ENCODE measurements around the gene BRCC3. TPM values are rescaled to one million over a fixed set of nuclear protein-coding genes. Genes with fewer than 3 reads are reported as not detected.

BRCC3 gene
- total RNA-seq, 1 donor from 2014 or later, result 10.0 TPM

DNA sequence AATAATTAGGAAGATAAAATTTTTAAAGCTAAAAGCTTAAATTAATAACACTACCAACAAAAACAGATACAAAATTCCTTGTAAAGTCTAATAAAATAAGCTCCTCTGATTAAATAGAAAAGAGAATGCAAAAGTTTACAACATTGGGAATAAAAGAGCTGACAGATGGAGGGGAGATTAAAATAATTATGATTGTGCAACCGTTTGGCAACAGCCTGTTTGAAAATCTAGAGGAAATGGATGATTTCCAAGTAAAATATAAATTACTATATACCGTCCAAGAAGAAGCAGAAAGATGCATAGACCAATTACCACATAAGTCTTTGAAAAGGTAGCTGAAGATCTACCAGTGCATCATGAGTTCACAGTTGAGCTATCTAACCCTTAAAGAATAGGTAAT is 98.6 kb downstream of the BRCC3 start:
- Histone ChIP-seq H3K4me3 (ENCODE audit: low read depth, low read length) (no peak overlapping the region), H3K36me3 (ENCODE audit: control insufficient read depth, insufficient read depth, low read length) (no peaks in the 10 kb centered on the region), H3K27me3 (ENCODE audit: control insufficient read depth, insufficient read depth, low read length) (no peaks in the 10 kb centered on the region)
- no peak for DNase-seq (ENCODE audit: low read depth)
- no peak for FAIRE-seq
- TF ChIP-seq, protein P1, sequence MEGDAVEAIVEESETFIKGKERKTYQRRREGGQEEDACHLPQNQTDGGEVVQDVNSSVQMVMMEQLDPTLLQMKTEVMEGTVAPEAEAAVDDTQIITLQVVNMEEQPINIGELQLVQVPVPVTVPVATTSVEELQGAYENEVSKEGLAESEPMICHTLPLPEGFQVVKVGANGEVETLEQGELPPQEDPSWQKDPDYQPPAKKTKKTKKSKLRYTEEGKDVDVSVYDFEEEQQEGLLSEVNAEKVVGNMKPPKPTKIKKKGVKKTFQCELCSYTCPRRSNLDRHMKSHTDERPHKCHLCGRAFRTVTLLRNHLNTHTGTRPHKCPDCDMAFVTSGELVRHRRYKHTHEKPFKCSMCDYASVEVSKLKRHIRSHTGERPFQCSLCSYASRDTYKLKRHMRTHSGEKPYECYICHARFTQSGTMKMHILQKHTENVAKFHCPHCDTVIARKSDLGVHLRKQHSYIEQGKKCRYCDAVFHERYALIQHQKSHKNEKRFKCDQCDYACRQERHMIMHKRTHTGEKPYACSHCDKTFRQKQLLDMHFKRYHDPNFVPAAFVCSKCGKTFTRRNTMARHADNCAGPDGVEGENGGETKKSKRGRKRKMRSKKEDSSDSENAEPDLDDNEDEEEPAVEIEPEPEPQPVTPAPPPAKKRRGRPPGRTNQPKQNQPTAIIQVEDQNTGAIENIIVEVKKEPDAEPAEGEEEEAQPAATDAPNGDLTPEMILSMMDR (IDR thresholded peaks at IDR 0.05; ENCODE audit: insufficient read depth, low read length, severe bottlenecking), result no peak

Other genes with a start within 250 kb of the BRCC3 start
- gene SMIM9, start 236.8 kb upstream of the BRCC3 start, total RNA-seq, result not detected in 2 replicates
- 0.64 and 0.79 TPM in 2 replicates for gene F8A1, start 185.2 kb upstream of the BRCC3 start, total RNA-seq
- 0.26 and 0.64 TPM in 2 replicates for gene F8, start 48.8 kb upstream of the BRCC3 start, total RNA-seq
- 36.1 and 50.8 TPM in 2 replicates for gene FUNDC2, start 44.7 kb upstream of the BRCC3 start, total RNA-seq
- 6.8 and 16.1 TPM in 2 replicates for gene CMC4, start 372 bp upstream of the BRCC3 start, total RNA-seq
- 1.8 and 29.3 TPM in 2 replicates for gene MTCP1, start 372 bp upstream of the BRCC3 start, total RNA-seq
- gene VBP1, start 145.0 kb downstream of the BRCC3 start, total RNA-seq, result 69.0 and 80.4 TPM in 2 replicates
- gene RAB39B, start 193.0 kb downstream of the BRCC3 start, total RNA-seq, result 0.26 and 2.6 TPM in 2 replicates